NOMO-1 treated with dmso at 0.1 percent for 144 hours (cell line): Measurements from ENCODE around the gene MAP1LC3B2.

Experiments used
- DNase-seq: peaks from one replicate; lab custom pipeline; 2025; ENCODE audit not compliant: unreplicated experiment; lab: John Stamatoyannopoulos, UW

The MAP1LC3B2 gene

DNA sequence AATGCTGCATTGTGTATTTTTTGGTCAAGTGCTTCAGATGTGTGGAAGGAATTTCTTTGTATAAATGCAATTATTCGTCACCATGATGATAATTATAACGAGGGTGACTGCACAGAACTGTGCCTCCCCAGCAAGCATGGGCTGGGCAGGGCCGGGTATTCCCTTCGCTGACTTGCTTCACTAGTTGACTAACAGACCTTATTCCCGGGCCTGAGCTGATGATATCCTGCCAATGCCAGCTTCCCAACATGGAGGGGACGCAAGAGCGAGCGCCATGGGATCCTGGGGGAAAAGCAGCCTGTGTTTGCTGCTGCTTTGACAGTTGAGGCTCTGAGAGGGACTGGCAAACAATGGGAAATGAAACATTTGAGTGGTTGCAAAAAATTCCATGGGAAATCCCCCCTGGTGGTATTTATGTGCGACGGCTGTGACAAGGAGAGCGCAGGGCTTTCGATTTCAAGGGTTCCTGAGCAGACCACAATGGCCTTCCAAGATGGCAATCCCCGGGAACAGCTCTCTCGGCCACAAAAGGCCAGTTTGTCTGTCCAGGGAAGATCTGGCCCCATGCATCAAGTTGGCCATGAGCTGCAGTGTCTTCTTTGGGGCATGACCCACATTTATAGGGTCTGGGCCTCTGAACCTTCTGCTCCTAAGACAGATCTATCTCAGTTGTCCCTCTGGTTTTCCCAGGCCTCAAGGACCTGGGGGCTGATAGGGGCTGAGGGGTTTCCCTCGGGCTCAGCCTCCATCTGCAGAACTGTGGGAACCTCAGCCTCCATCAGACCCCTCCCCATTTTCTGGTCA, 21.9 kb upstream of the MAP1LC3B2 start:
- no peak for DNase-seq

DNA sequence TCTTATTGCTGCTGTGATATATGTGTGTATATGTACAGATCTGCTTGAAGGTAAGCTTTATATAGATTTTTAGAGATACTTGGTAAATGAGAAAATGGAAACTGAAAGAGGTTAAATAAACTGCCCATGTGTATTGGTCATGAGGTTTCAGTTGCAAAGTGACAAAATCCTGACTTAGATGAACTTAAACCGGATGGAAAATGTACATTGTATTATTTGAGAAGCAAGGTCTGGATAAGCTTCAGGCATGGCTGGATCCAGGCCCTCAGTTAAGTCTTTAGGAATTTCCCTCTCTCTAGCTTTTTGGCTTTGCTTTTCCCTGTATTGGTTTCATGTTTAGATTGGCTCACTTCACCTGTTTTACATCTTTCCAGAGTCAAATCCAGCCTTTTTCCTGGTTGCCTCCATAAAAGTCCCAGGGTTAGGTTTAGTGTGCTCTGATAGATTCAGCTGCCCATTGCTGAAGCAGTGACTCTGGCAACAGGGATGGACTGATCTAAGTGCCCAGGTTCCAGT, 21.0 kb upstream of the MAP1LC3B2 start:
- DNase-seq, result no peak

DNA sequence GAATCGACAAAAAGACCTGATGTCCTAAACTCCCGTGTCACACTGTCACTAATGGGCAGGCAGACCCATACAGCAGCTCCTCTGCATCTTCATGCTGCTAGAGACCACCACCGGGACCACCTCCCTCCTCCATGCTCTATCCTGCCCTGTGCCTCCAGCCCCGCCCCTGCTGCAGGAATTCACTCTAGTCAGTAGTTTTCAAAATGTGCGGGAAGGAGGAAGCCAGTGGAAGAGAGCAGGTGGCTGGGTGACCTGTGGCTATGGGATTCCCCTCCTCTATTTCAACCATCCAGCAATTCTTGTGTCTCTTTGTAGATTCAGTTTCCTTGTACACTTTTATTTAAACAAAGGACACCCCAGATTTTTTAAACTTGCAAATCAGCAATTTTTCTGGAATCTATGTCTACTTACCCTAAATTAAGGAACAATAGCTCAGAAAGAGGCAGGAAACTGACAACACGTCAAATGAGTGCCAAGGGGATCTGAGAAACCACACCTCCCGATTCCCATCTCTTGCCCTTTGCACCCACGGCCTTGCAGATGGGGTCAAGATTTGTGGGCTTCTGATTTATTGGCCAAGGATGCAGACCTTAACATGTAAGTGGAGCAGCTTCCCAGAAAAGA, 20.4 kb upstream of the MAP1LC3B2 start:
- no peak for DNase-seq

DNA sequence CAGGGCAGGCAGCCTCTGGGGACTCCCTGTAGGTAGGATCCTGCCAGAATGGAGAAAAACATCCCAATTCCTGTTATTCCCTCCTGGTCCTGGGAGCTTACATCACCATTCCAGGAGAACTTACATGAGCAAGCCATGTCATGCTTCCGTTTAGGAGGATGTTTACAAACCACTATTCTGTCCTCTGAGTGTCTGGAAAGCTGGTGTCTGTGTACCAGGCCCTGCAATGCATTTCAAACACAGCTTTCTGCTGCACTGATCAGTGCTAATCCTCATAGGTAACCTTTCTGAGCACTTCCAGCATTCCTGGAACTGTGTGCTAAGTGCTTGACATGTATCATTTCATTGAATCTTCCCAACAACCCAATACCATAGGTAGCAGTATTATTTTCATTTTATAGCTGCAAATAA, 19.8 kb upstream of the MAP1LC3B2 start:
- DNase-seq, result no peak

DNA sequence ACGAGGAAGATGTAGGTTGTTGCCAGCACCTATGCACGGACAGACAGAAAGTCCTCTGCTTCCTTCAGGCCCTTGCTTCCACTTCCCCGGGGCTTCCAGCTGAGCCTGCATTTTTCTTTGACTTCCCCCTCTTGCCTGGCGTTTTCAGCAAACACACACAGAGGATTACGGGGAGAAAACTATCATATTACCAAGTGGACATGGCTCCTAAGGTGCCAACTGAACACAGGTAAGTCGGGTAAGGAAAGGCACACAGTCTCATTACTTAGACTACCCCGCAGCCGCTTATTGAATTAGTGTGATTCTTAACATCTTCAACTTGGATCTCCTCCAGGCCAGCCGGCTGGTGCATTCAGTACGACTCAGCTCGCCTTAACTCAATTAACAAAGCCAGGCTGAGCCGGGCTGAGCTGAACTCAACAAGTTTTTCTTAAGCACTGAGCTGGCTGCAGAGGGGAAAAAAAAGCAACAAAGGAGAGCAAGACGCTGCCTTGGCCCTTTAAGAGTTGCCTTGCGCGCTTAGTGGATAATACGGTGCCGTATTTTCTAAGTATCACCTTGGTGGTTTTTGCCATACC, 19.2 kb upstream of the MAP1LC3B2 start:
- DNase-seq, result no peak

DNA sequence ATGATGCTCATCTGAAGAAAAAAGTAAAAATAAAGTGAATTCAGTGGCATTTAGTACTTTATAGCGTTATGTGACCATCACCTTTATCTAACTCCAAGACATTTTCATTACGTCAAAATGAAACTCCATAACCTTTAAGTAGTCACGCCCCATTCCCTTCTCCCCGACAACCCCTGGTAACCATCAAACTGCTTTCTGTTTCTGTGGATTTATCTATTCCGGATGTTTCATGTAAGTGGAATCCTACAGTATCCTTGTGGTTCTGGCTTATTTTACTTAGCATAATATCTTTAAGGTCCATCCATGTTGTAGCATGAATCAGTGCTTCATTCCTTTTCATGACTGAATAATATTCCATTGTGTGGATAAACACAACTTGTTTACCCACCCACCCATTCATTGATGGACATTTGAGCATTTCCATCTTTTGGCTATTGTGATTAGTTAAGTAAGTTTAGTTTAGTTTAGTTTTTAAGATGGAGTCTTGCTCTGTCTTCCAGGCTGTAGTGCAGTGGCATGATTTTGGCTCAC, 18.5 kb upstream of the MAP1LC3B2 start:
- no peak for DNase-seq

DNA sequence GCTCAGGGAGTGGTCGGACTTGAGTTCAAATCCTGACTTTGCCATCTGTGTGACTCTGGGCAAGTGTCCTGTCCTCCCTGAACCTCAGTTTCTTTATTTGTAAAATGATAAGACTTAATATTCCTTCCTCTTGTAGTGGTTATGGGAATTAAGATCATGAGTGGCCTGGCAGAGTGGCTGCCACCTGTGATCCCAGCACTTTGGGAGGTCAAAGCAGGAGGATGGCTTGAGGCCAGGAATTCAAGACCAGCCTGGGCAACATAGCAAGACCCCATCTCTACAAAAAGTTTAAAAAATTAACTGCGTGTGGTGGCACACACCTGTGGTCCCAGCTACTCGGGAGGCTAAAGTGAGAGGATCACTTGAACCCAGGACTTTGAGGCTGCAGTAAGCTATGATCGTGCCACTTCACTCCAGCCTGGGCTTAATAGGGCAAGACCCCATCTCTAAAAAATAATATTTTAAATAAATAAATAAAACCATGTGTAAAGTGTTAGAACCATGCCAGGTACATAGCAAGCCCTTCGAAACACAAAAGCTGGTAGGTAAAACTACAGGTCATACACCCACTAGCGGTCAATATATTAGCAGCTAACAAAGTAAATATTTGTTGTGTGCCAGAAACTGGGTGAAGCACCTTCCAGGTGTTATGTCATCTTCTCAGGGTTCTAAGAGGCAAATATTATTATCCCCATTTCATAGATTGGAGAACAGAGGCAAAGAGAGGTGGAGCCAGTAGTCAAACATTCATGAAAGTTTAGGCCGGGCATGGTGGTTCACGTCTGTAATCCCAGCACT, 17.4 kb upstream of the MAP1LC3B2 start:
- DNase-seq, result no peak

DNA sequence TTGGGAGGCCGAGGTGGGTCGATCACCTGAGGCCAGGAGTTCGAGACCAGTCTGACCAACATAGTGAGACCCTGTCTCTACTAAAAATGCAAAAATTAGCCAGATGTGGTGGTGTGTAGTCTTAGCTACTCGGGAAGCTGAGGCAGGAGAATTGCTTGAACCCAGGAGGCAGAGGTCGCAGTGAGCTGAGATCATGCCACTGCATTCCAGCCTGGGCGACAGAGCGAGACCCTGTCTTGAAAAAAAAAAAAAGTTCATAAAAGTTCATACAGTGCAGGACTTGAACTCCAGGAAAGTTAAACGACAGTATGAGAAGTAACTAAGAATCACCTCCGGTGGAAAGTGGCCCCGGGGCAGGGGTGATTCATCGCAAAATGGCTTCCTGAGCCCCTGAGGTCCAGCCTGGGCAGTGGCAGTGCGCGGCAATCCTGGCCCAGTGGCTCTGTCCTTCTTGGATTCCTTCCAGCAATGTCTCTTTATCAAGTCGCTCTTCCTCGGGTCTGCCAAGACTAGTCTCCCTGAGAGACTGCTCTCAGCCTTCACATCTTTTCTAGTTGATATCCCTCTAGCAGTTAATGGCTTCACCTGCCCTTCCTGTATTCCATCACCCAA, 16.7 kb upstream of the MAP1LC3B2 start:
- no peak for DNase-seq

DNA sequence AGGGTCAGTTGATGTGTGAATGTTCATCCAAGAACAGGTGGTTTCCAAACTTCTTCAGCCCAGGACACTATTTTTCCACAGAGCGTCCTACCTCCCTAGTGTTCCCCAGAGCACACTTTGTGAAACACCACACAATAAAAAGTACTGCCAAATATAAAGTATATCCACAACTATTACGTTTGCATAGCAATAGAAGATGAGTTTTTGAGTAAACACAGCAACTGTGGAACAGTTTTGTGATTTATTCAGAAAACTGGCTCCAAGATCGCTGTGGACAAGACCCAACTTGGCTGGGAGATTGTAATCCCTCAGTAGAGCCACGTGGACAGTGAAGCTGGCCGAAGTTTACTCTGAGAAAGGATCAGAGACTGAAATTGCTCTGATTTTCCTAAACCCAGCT, 14.5 kb upstream of the MAP1LC3B2 start:
- no peak for DNase-seq

DNA sequence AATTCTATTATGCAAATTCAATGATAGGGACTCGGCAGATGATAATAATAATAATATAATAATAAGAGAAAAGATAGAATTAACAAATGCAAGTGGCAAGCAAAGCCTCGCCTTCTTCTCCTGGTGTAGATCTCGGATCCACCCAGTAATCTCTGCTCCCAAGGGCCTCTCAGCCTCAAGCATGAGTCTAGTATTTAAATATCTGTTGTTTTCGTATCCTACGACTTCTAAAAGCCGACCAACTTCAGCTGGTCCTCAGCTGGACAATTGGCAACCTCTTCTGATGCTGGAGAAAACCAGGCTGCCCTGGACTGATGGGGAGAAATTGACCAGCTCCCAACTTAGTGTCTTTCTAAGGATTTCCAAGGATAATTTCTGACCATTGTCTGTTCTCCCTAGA, 14.0 kb upstream of the MAP1LC3B2 start:
- no peak for DNase-seq

DNA sequence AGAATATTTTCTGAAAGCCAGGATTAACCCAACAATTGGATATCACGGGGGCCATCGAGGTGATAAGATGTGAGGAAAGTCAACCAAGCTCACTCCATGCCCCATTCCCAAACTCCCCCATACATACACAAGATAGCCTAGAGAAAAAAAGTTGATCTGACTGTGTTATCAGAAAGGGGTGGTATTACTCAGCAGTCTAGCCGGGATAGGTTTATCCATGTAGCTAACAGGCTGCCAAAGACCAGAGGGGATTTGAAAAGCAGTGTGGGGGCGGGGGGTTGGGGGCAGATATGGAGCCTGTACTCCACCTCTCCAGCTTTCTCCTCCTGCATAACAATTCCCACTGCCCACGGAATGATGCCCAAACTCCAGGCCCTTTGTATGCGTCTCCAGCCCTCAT, 13.2 kb upstream of the MAP1LC3B2 start:
- no peak for DNase-seq

DNA sequence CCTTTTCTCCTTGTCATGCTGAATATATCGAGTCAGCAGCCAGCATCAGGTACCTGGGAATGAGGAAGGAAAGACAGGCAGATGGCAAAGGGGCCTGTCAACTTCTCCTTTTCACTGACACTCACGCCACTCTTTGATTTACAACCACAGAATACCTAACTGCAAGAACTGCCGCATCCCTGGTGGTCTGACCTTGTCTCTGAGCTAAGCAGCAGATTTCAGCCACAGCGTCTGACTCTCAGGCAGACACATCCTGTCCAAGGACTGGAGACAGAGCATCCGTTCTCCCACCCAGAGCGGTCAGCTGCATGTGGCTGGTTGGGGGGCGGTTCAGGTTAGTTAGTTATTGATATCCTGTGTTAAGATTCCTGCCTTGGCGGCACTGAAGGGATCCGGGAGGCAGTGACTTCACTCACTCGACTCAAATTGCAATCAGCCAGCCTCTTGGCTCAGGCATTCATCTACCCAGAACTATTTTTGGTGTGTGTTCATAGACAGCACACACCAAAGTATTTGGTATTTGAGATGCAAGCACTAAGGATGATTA, 11.2 kb upstream of the MAP1LC3B2 start:
- peak; percentile 89 for DNase-seq

DNA sequence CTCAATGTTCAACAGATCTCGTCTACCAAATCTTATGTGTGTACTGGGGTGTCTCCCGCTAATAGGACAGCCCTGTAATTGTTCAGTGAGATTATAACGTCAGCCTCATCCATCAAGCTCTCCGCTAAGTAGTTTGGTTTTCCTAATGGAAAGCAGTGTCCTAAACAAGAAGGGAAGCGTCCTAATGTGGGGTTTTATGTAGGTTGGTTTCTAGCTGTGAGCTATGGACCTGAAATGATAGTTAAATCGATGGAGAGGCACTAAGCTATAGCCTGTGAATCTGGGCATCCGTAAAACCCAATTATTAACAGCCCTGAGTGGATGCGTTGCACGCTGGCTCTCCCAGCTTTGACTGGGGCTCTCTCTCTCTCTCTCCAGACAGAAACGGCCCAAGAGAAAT, 9.2 kb upstream of the MAP1LC3B2 start:
- no peak for DNase-seq

DNA sequence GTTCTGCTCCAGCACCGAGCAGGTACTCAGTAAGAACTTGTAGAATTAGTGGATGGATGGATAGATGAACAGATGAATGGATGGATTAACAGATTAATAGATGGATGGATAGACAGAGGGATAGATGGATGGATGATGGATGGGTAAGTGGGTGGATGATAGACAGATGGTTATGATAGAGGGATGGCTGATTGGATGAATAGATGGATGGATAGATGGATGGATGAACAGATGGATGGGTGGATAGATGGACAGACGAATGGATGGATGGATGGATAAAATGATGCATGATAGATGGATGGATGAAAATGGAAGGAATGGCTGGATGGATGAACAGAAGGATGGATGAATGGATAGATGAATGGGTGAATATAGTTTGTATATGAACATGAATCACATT, 8.0 kb upstream of the MAP1LC3B2 start:
- no peak for DNase-seq

DNA sequence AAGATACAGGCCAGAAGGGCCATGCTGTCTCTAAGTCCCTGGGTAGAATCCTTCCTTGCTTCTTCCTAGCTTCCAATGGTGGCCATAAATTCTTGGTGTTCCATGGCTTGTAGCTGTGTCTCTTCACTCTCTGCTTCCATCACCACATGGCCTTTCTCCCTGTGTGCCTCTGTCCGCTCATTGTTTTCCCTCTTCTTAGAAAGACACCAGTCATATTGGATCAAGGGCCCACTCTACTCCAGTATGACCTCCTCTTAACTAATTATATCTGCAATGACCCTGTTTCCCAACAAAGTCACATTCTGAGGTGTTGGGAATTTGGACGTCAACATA, 7.6 kb upstream of the MAP1LC3B2 start:
- no peak for DNase-seq

DNA sequence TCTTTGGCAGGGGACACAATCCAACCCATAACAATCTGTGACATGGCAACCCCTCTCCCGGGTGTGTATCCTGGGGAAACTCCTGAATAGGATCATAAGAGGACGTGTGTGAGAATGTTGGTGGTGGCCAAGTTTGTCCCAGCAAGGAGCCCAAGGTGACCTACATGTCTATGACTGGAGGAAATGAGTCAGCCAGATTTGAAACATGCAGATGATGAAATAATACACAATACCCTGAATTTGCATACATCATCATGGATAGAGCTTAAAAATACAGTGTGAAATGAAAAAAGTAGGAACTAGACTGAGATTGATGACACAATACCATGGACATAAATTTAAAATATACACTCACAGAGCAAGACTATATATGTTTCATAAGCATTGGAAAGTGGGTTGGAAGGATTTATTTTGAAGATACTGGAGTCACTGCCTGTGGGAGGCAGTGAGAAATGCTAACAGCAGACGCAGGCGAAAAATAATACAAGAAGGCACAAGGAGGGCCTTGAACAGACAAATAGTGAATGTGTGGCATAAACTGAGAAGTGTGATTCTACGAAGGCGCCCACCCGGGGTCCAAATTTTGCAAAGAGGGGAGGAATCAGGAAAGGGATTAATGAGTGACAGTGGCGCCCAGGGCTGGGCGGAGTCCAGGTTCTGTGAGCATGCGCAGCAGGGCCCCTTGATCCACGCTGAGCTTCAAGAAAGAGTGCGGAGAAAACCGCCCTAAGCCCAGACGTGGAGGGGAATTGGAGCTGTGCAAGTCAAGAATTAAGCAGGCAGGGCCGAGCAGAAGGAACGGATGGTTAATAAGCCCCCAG, 7.0 kb upstream of the MAP1LC3B2 start:
- DNase-seq, result peak; percentile 72

DNA sequence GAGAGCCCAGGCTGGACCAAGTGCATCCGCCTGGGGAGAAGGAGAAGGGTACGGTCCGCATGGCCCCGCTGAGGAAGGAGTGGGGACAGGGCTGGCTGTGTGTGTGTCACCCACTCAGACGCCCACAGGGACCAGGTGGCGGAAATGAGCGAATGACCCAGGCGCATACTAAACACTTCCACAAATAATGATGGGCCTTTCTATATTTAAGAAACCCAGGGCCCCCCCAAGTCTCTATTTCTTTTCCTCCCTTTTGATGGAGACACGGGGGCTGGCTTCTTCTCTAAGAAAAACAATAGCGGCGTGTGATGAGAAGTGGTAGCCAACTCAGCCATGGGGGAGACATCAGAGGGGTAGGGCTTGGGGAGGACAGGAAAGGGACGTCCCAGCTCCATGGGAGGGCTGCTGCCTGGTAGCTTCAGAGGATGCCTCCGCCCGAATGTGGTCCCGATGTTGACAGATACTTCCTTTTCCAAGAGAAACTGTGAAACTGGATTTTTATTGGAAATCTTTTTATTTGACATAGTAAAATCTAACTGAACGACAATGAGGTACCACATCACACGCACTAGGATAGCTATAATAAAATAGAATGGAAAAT, 6.3 kb upstream of the MAP1LC3B2 start:
- no peak for DNase-seq

DNA sequence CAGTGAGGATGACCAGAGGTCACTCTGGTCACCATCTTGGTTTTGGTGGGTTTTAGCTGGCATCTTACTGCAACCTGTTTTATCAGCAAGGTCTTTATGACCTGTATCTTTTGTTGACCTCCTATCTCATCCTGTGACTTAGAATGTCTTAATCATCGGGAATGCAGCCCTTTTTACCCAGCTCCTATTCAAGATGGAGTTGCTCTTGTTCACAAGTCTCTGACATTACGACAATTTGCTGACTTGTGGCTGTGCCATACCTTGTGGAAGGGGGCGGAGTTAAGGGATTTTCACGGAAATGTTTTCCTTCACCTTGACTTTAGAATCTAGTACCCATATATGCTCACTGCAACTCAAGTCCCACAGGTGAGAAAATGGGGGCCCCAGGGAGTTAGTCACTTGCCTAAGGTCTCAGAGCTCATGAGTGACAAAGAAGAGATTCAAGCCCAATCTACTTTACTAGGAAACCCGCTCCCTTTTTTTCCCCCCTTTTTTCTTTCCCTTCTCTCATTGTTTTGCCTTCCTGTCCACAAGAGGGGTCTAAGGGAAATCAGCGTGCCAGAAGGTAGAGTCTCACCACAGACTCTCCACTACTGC, 2.7 kb upstream of the MAP1LC3B2 start:
- no peak for DNase-seq
